Prostate gland (tissue), 2 donors: ENCODE data around the gene REXO4. TPM values are rescaled to one million over a fixed set of nuclear protein-coding genes. Genes with fewer than 3 reads are reported as not detected.
"Not testable (repeated sequence)": the region's sequence is repeated elsewhere in the genome, so short reads cannot be mapped to it uniquely, and the experiment has no call there.

Experiments
- DNase-seq: peaks from one replicate; pipeline ENCODE4 v3.0.0-alpha.2; 2019; ENCODE audit warnings: low spot score
- H3K27ac ChIP-seq, 2 donors: fragments of 200-600 bp; sonication (generic); 2 replicates each; pipeline ENCODE4 v1.5.1; 2017 to 2019
- H3K27me3 ChIP-seq: fragments of 200-600 bp; sonication (generic); replicated peaks from 2 replicates; pipeline ENCODE4 v1.5.1; 2019; ENCODE audit not compliant: insufficient read depth
- H3K36me3 ChIP-seq, 2 donors: fragments of 200-600 bp; sonication (generic); 1 replicate in 1 of 2; 2 replicates in 1 of 2; pipeline versions ENCODE4 v1.5.1 to v1.8.1; 2017 to 2019
- H3K4me1 ChIP-seq: fragments of 200-600 bp; sonication (generic); replicated peaks from 2 replicates; pipeline ENCODE4 v1.5.1; 2019
- H3K4me3 ChIP-seq, 2 donors: fragments of 200-600 bp; sonication (generic); 2 replicates each; pipeline ENCODE4 v1.5.1; 2017 to 2019
- H3K9me3 ChIP-seq: fragments of 200-600 bp; sonication (generic); 2 replicates; pipeline ENCODE4 v1.5.1; 2017
- CTCF ChIP-seq, 4 experiments: fragments of 200-600 bp in 2 of 4; fragments of 450-650 bp in 2 of 4; sonication (generic) in 2 of 4; IDR thresholded peaks; 1 replicate in 3 of 4; 2 replicates in 1 of 4; pipeline ENCODE4 v1.5.1; 2016 to 2019; ENCODE audit warnings: antibody characterized with exemption in 4 of 4, mild to moderate bottlenecking in 2 of 4, moderate library complexity in 2 of 4
- POLR2A ChIP-seq: fragments of 450-650 bp; IDR thresholded peaks from one replicate; pipeline ENCODE4 v1.6.1; 2016; ENCODE audit warnings: antibody characterized with exemption, mild to moderate bottlenecking
- POLR2AphosphoS5 ChIP-seq: sonication (generic); formaldehyde crosslinking; IDR thresholded peaks from one replicate; pipeline ENCODE4 v1.6.1; 2017; ENCODE audit warnings: antibody characterized with exemption
- WGBS: methylation state at CpG from one replicate; pipeline ENCODE4 v1.1.5; 2018; 5-methylcytosine and 5-hydroxymethylcytosine counted together
- intact Hi-C: fragments of 100-400 bp; cut with DNase I; formaldehyde crosslinking; loops from one replicate; pipeline ENCODE4 v1.14.2; 2022
- total RNA-seq, 2 donors: library from RNA; depleted of rRNA; stranded (reverse); fragments of >200 nt; gene quantifications; one replicate each; pipeline ENCODE4 v1.1.0, GENCODE V29; 2016

REXO4 gene
- total RNA-seq, 2 donors from 2014 or later = 20.8 to 34.5 TPM

GRCh38 chr9:133379153-133380086 is 38.4 kb downstream of the REXO4 start:
- 92% methylated on average over 13 of the region's 14 CpGs for WGBS
- H3K4me1 ChIP-seq = no peaks in the 10 kb centered on the region
- DNase-seq = no peak
- H3K4me3 ChIP-seq = no peak overlapping the region
- no peaks in the 10 kb centered on the region for H3K36me3 ChIP-seq
- intact Hi-C loops = loop anchor here (10.0 kb wide), 1 partner anchor 435 kb away; the partner anchor contains the start of gene TSC1
- TF ChIP-seq POLR2AphosphoS5 (no peak), CTCF (IDR thresholded peaks at IDR 0.05) (no peak), POLR2A (no peak)
- no peak overlapping the region for H3K27ac ChIP-seq
- H3K27me3 ChIP-seq = no peaks in the 10 kb centered on the region
- H3K9me3 ChIP-seq = no peaks in the 10 kb centered on the region

GRCh38 chr9:133378408-133378962 is 39.3 kb downstream of the REXO4 start:
- Histone ChIP-seq H3K36me3 (no peaks in the 10 kb centered on the region), H3K4me1 (no peaks in the 10 kb centered on the region), H3K9me3 (no peaks in the 10 kb centered on the region), H3K27me3 (no peaks in the 10 kb centered on the region), H3K4me3 (no peak overlapping the region), H3K27ac (no peak overlapping the region)
- intact Hi-C loops = loop anchor here (10.0 kb wide), 1 partner anchor 434 kb away; the partner anchor contains the start of gene TSC1
- DNase-seq = no peak
- TF ChIP-seq POLR2A (no peak), POLR2AphosphoS5 (no peak), CTCF (IDR thresholded peaks at IDR 0.05) (no peak)
- WGBS = 90% methylated on average over 1 of the region's 1 CpG

- intact Hi-C loops = loop anchor here (10.0 kb wide), 1 partner anchor 433 kb away; the partner anchor contains the start of gene TSC1
- no peaks in the 10 kb centered on the region for H3K9me3 ChIP-seq
- H3K27me3 ChIP-seq = no peaks in the 10 kb centered on the region
- TF ChIP-seq POLR2A (no peak), POLR2AphosphoS5 (no peak), CTCF (IDR thresholded peaks at IDR 0.05) (no peak)
- 78% methylated on average over 6 of the region's 6 CpGs for WGBS
- no peak overlapping the region for H3K27ac ChIP-seq
- no peak for DNase-seq
- H3K4me1 ChIP-seq = no peaks in the 10 kb centered on the region
- H3K36me3 ChIP-seq = no peaks in the 10 kb centered on the region
- no peak overlapping the region for H3K4me3 ChIP-seq
Observed at GRCh38 chr9:133377721-133378216, 40.0 kb downstream of the REXO4 start.

GRCh38 chr9:133377280-133377679 is 40.5 kb downstream of the REXO4 start:
- not testable (repeated sequence) for H3K4me3 ChIP-seq, H3K27ac ChIP-seq, DNase-seq, H3K27me3 ChIP-seq, H3K9me3 ChIP-seq, H3K4me1 ChIP-seq, H3K36me3 ChIP-seq
- intact Hi-C loops = loop anchor here (10.0 kb wide), 1 partner anchor 432 kb away; the partner anchor contains the start of gene TSC1
- 89% methylated on average over 14 of the region's 14 CpGs for WGBS
